Upper lobe of right lung (tissue), 1 donor: ENCODE measurements around the gene PMAIP1. TPM values are rescaled to one million over a fixed set of nuclear protein-coding genes. Genes with fewer than 3 reads are reported as not detected.
"Not testable (repeated sequence)": the region's sequence is repeated elsewhere in the genome, so short reads cannot be mapped to it uniquely, and the experiment has no call there.

ENCODE experiments used
- ATAC-seq: fragments of 200-7000 bp; cut with Tn5 transposase; one replicate; pipeline ENCODE4 v1.9.1; 2020; ENCODE audit warnings: mild to moderate bottlenecking, moderate library complexity
- DNase-seq: peaks from one replicate; pipeline ENCODE4 v3.0.0-alpha.2; 2020
- H3K27ac ChIP-seq: fragments of 200-600 bp; one replicate; pipeline ENCODE4 v1.8.0; 2022
- H3K27me3 ChIP-seq: fragments of 200-600 bp; one replicate; pipeline ENCODE4 v1.8.0; 2022; ENCODE audit warnings: mild to moderate bottlenecking
- H3K36me3 ChIP-seq: fragments of 200-600 bp; one replicate; pipeline ENCODE4 v1.8.0; 2022
- H3K4me1 ChIP-seq: fragments of 200-600 bp; one replicate; pipeline ENCODE4 v1.8.0; 2022
- H3K4me3 ChIP-seq: fragments of 200-600 bp; one replicate; pipeline ENCODE4 v1.8.0; 2022; ENCODE audit warnings: mild to moderate bottlenecking
- H3K9me3 ChIP-seq: fragments of 200-600 bp; one replicate; pipeline ENCODE4 v1.8.0; 2022
- CTCF ChIP-seq: fragments of 200-600 bp; IDR thresholded peaks from one replicate; pipeline ENCODE4 v1.8.0; 2022; ENCODE audit warnings: antibody characterized with exemption
- intact Hi-C: fragments of 100-400 bp; cut with DNase I; formaldehyde crosslinking; loops from one replicate; pipeline ENCODE4 v1.11.0; 2022
- long read RNA-seq: library from polyadenylated mRNA; unstranded; transcript quantifications from one replicate; pipeline ENCODE4 v2.0.0, GENCODE V29; 2021
- total RNA-seq: library from RNA; stranded (reverse); fragmentation: NEBNext Ultra II Directional; extraction: Animal tissue kit (Norgen Biotek cat#: 25700); gene quantifications from one replicate; pipeline ENCODE4 v1.2.1, GENCODE V29; 2021
- donor health status: DM: no; HTN: yes; CAD: no; lungs with severe emphysema.

Gene PMAIP1
- 3.1 TPM for total RNA-seq
- long read RNA-seq, transcript PMAIP1-202 (2 exons, 1,948 nt), result major isoform, 8 of 8 reads
- long read RNA-seq, partial matches to known transcripts, result 0 of 8 reads
- long read RNA-seq, other reads (novel, unspliced or antisense), result 0 of 8 reads

- peak; percentile 97 for ATAC-seq
- intact Hi-C loops, result no loop called here
- DNase-seq, result peak; percentile 93
- peak within 1 kb of the TSS; percentile 82 for H3K27ac ChIP-seq
- TF ChIP-seq CTCF, result no peak
- no peaks in the 10 kb centered on the region for H3K9me3 ChIP-seq
- no peaks in the 10 kb centered on the region for H3K4me1 ChIP-seq
- H3K27me3 ChIP-seq, result peaks cover 4% of the 10 kb centered on the region
- no peaks in the 10 kb centered on the region for H3K36me3 ChIP-seq
- H3K4me3 ChIP-seq, result peak within 1 kb of the TSS; percentile 77
Observed at GRCh38 chr18:59899298-59900221, at the start of gene PMAIP1. TSS of gene PMAIP1 (plus strand) at chr18:59899996. CDS start at chr18:59900178, 182 bp downstream.

- Histone ChIP-seq H3K27ac (no peak overlapping the region), H3K27me3 (no peaks in the 10 kb centered on the region), H3K4me3 (no peak overlapping the region), H3K9me3 (no peaks in the 10 kb centered on the region), H3K4me1 (no peaks in the 10 kb centered on the region), H3K36me3 (no peaks in the 10 kb centered on the region)
- DNase-seq, result no peak
- intact Hi-C loops, result no loop called here
- TF ChIP-seq CTCF, result no peak
- no peak for ATAC-seq
Observed at GRCh38 chr18:59851784-59852399, 47.9 kb upstream of the PMAIP1 start.

- intact Hi-C loops, result no loop called here
- Histone ChIP-seq H3K27ac (no peak overlapping the region), H3K27me3 (peaks cover 4% of the 10 kb centered on the region), H3K9me3 (no peaks in the 10 kb centered on the region), H3K4me1 (no peaks in the 10 kb centered on the region), H3K4me3 (no peak overlapping the region), H3K36me3 (no peaks in the 10 kb centered on the region)
- DNase-seq (no peak), ATAC-seq (no peak)
- no peak for TF ChIP-seq CTCF
Observed at GRCh38 chr18:59852548-59852947, 47.2 kb upstream of the PMAIP1 start.

- no peaks in the 10 kb centered on the region for H3K36me3 ChIP-seq
- intact Hi-C loops, result no loop called here
- H3K27me3 ChIP-seq, result peaks cover 6% of the 10 kb centered on the region
- no peak for DNase-seq
- no peak overlapping the region for H3K4me3 ChIP-seq
- no peak overlapping the region for H3K27ac ChIP-seq
- no peaks in the 10 kb centered on the region for H3K9me3 ChIP-seq
- H3K4me1 ChIP-seq, result no peaks in the 10 kb centered on the region
- no peak for TF ChIP-seq CTCF
- no peak for ATAC-seq
Observed at GRCh38 chr18:59853380-59853779, 46.4 kb upstream of the PMAIP1 start.

- H3K4me1 ChIP-seq, H3K27ac ChIP-seq, intact Hi-C loops, H3K9me3 ChIP-seq, DNase-seq, H3K4me3 ChIP-seq, H3K36me3 ChIP-seq, H3K27me3 ChIP-seq: not testable (repeated sequence)
- peak; percentile 75 for ATAC-seq
Observed at GRCh38 chr18:59853988-59854387, 45.8 kb upstream of the PMAIP1 start.

- peaks cover 6% of the 10 kb centered on the region for H3K27me3 ChIP-seq
- ATAC-seq (no peak), DNase-seq (no peak)
- H3K4me1 ChIP-seq, result no peaks in the 10 kb centered on the region
- H3K27ac ChIP-seq, result no peak overlapping the region
- intact Hi-C loops, result no loop called here
- no peaks in the 10 kb centered on the region for H3K9me3 ChIP-seq
- H3K4me3 ChIP-seq, result no peak overlapping the region
- no peak for TF ChIP-seq CTCF
- H3K36me3 ChIP-seq, result no peaks in the 10 kb centered on the region
Observed at GRCh38 chr18:59861009-59861408, 38.8 kb upstream of the PMAIP1 start.
